NCI-H2196 (cell line): Measurements from ENCODE around the gene DUOXA2.

Source experiments
- DNase-seq: peaks from one replicate; lab custom pipeline; 2025; ENCODE audit not compliant: unreplicated experiment; lab: John Stamatoyannopoulos, UW

The DUOXA2 gene

GRCh38 chr15:45155739-45156138, 41.6 kb downstream of the DUOXA2 start:
- DNase-seq: no peak

GRCh38 chr15:45156744-45157455, 42.8 kb downstream of the DUOXA2 start:
- DNase-seq: no peak

DNA sequence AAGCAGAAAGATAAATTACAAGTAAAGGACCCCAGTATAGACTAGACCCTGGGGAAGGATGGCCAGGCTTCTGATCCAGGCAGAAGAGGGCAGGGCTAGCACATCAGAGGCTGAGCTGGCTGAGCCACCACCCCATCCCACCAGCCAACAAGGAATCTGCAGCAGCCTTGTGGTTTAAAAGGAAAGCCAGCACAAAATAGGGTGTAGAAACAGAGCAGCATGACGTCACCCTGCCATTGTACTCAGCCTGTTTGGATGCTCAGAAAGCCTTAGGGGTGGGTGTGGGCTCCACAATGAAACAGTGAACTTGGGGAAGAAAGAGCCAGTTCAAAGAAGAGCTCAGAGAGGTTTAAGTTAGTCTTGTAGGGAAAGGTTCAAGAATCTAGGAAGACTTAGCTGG, 43.8 kb downstream of the DUOXA2 start:
- DNase-seq: no peak

- DNase-seq: no peak
Observed at GRCh38 chr15:45161666-45162065, 47.5 kb downstream of the DUOXA2 start.

GRCh38 chr15:45162771-45163507, 48.8 kb downstream of the DUOXA2 start:
- peak; percentile 58 for DNase-seq

GRCh38 chr15:45163508-45163856, 49.4 kb downstream of the DUOXA2 start:
- DNase-seq: no peak

DNA sequence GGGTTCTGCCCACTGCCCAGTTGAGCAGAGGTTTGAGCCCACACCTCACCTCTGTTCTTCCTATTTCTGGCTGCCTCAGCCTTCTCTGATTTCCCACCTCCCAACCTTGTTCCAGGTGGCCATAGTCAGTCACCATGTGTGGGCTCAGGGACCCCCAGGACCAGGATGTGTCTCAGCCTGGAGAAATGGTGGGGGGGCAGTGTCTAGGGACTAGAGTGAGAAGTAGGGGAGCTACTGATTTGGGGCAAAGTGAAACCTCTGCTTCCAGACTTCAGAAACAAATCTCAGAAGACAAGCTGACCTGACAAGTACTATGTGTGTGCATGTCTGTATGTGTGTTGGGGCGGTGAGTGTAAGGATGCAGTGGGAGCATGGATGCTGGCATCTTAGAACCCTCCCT, 50.8 kb downstream of the DUOXA2 start:
- no peak for DNase-seq

- no peak for DNase-seq
Observed at GRCh38 chr15:45165536-45165935, 51.4 kb downstream of the DUOXA2 start.

- peak; percentile 67 for DNase-seq
Observed at GRCh38 chr15:45166834-45167630, 52.9 kb downstream of the DUOXA2 start.

- no peak for DNase-seq
Observed at GRCh38 chr15:45167631-45168205, 53.6 kb downstream of the DUOXA2 start.
